Activated CD8-positive, alpha-beta memory T cell treated with anti-CD3 and anti-CD28 coated beads, Interleukin-2, amount 10 ng/mL, durations not matched to agents 7 days and 5 days (primary cell): Measurements from ENCODE around the gene POTEM. TPM values are rescaled to one million over a fixed set of nuclear protein-coding genes. Genes with fewer than 3 reads are reported as not detected.
A peak's percentile ranks its signal among the peaks of the same experiment; 100 is the strongest.
"Not testable (repeated sequence)": the region's sequence is repeated elsewhere in the genome, so short reads cannot be mapped to it uniquely, and the experiment has no call there.

Experiments
- ATAC-seq: fragments of 150-1000 bp; cut with Tn5 transposase; one replicate; pipeline ENCODE4 v1.10.0; 2021; ENCODE audit warnings: moderate library complexity
- CTCF ChIA-PET: fragments of 350-600 bp; sonication (Branson Sonifier 250); formaldehyde crosslinking; loops from one replicate; lab custom pipeline; 2021; ENCODE audit warnings: antibody characterized with exemption; lab: Charles Lee
- DNase-seq: peaks from one replicate; pipeline ENCODE4 v3.0.0-alpha.2; 2020
- H3K27ac Mint-ChIP-seq: one replicate; pipeline ENCODE4 v1.8.0; 2021; ENCODE audit warnings: mild to moderate bottlenecking, mixed read lengths
- H3K27me3 Mint-ChIP-seq: one replicate; pipeline ENCODE4 v1.8.0; 2021; ENCODE audit warnings: mixed read lengths
- H3K36me3 Mint-ChIP-seq: one replicate; pipeline ENCODE4 v1.8.0; 2021; ENCODE audit warnings: mild to moderate bottlenecking, mixed read lengths
- H3K4me1 Mint-ChIP-seq: one replicate; pipeline ENCODE4 v1.8.0; 2021; ENCODE audit warnings: mixed read lengths
- H3K4me3 Mint-ChIP-seq: one replicate; pipeline ENCODE4 v1.8.0; 2021; ENCODE audit warnings: mild to moderate bottlenecking, moderate library complexity, mixed read lengths
- H3K9me3 Mint-ChIP-seq: one replicate; pipeline ENCODE4 v1.8.0; 2022; ENCODE audit warnings: low read depth, mixed read lengths
- total RNA-seq, 2 experiments: library from RNA; stranded (reverse); gene quantifications; one replicate each; pipeline ENCODE4 v1.2.3, GENCODE V29; 2021

Gene POTEM
- total RNA-seq = not detected

DNA sequence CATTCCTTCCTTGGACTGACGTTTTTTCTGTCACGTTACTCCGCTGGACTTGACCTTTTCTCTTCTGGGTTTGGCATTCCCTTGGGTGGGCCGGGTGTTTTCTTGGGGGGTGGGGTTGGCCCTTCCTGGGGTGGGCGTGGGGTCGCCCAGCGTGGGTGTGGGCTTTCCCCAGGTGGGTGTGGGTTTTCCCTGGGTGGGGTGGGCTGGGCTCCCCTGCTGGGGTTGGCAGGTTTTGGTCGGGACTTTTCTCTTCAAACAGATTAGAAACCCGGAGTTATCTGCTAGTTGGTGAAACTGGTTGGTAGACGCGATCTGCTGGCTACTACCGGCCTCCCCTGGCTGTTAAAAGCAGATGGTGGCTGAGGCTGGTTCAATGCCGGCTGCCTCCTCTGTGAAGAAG lies at the start of gene POTEM:
Gene POTEM (plus strand): TSS at position 301 of the 400 bp plus-strand sequence. CDS start 52 bp downstream, at position 353.
- H3K4me3 Mint-ChIP-seq, ATAC-seq, CTCF ChIA-PET, H3K4me1 Mint-ChIP-seq, H3K9me3 Mint-ChIP-seq, H3K27me3 Mint-ChIP-seq, H3K36me3 Mint-ChIP-seq, DNase-seq, H3K27ac Mint-ChIP-seq: not testable (repeated sequence)

DNA sequence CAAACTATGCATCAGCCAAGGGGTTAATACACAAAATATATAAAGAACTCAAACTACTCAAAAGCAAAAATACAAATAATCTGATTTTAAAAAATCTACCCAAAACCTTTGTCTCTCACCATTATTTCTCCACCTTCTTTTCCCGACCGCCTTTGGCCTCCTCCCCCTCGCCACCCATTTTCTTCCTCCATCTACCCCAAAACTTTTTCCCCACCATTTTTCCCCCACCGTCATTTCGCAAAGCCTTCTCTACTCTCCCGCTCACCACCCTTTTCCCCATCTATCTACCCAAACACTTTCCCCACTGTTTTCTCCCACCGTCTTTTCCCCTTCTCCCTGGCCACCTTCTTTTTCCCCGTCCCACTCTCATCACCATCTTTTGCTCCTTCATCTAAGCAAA lies 48.9 kb upstream of the POTEM start:
- H3K27me3 Mint-ChIP-seq, CTCF ChIA-PET, H3K4me3 Mint-ChIP-seq, H3K36me3 Mint-ChIP-seq, H3K27ac Mint-ChIP-seq, ATAC-seq, DNase-seq, H3K9me3 Mint-ChIP-seq, H3K4me1 Mint-ChIP-seq: not testable (repeated sequence)

DNA sequence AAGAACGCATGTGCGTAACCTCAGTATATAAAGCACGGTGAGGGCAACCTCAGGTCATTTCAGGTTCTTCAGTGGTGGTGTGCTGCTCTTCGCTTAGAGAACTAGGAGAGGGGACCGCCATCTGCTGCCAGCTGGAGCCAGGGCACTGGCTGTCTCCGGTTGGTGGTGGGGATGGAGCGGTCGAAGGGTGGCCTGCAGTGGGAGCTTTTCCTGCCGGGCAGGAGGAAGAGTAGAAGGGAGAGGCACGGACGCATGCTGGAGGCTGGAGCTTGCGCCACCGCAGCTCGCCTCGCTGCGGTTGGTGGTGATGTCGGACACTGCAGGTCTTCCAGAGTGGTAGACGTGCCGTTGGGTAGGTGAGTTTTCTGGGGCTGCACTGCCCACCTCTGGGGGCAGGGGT lies 47.2 kb upstream of the POTEM start:
- H3K27me3 Mint-ChIP-seq, H3K9me3 Mint-ChIP-seq, H3K4me3 Mint-ChIP-seq, CTCF ChIA-PET, H3K4me1 Mint-ChIP-seq, DNase-seq, ATAC-seq, H3K27ac Mint-ChIP-seq, H3K36me3 Mint-ChIP-seq: not testable (repeated sequence)

DNA sequence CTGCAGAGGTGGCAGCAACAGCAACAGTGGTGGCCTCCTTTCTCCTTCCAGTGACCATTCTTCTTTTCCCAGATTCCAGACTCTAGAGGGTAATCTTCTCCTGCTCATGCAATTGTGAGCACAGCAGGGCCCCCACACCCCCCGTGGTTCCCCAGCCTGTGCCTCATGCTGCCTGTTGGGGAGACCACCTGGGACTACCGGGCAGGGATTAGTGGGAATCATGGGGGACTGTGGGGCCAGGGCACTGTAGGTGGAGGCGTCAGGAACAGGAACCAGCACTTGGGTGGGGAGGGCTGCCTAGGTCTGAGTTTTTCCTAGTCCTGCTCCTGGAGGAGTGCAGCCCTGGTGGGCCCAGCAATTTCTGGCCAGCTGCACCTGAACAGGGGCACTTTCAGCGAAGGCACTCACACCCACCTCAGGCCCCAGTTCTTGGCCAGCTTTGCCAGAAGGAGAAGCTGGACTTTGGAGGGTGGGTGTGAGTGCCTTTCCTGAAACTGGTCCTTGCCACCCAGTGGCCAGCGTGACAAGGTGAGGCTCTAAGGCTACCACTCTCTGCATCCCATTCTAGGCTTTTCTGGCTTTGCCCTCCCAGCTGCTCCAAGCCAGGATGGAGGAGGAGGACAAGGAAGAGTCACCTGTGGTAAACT lies 46.1 kb upstream of the POTEM start:
- H3K27ac Mint-ChIP-seq, ATAC-seq, H3K4me3 Mint-ChIP-seq, H3K4me1 Mint-ChIP-seq, CTCF ChIA-PET, H3K36me3 Mint-ChIP-seq, DNase-seq, H3K27me3 Mint-ChIP-seq, H3K9me3 Mint-ChIP-seq: not testable (repeated sequence)

DNA sequence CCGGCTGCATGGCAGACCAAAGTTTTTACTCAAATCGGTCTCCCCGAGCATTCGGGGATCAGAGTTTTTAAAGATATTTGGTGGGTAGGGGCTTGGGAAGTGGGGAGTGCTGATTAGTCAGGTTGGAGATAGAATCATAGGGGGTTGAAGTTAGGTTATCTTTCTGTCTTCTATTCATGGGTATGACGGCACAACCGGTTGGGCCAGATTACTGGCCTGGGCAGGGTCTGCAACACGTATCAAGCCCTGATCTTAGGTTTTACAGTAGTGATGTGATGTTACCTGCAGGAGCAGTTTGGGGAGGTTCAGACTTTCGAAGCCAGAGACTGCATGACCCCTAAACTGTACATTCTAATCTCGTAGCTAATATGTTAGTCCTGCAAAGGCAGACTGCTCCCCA lies 30.4 kb upstream of the POTEM start:
- H3K4me3 Mint-ChIP-seq, H3K4me1 Mint-ChIP-seq, H3K9me3 Mint-ChIP-seq, H3K27me3 Mint-ChIP-seq, H3K36me3 Mint-ChIP-seq, ATAC-seq, H3K27ac Mint-ChIP-seq, DNase-seq, CTCF ChIA-PET: not testable (repeated sequence)

DNA sequence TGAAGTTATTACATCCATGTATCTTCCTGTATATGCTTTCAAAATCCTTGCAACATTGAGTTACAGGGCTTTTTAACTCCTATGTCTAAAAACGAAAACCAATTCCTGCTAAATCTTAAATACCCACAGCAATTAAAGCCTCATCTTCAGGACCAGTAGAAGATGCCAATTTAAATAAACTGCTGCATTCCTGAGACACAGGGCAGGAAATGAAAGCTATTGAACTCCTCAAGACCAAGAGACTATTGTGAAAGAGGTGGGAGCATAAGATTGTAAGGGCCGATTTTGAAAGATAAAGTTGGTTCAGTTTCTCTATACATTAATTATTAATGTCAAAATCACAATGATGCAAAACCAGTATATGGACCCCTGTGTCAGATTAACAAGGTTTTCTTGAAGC lies 28.5 kb upstream of the POTEM start:
- H3K4me3 Mint-ChIP-seq, H3K4me1 Mint-ChIP-seq, H3K36me3 Mint-ChIP-seq, H3K27ac Mint-ChIP-seq, ATAC-seq, H3K9me3 Mint-ChIP-seq, CTCF ChIA-PET, DNase-seq, H3K27me3 Mint-ChIP-seq: not testable (repeated sequence)

DNA sequence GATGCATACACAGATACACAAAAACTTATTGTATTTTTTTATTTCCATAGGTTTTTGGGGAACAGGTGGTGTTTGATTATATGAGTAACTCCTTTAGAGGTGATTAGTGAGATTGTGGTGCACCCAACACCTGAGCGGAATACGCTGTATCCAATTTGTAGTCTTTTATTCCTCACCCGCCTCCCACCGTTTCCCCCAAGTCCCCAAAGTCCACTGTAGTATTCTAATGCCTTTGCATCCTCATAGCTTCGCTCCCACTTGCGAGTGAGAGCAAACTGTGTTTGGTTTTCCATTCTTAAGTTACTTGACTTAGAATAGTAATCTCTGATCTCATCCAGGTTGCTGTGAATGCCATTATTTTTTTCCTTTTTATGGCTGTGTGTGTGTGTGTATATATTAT lies 17.3 kb upstream of the POTEM start:
- H3K36me3 Mint-ChIP-seq, H3K27ac Mint-ChIP-seq, H3K9me3 Mint-ChIP-seq, H3K4me3 Mint-ChIP-seq, ATAC-seq, H3K27me3 Mint-ChIP-seq, H3K4me1 Mint-ChIP-seq, CTCF ChIA-PET: not testable (repeated sequence)
- DNase-seq = peak; percentile 40

DNA sequence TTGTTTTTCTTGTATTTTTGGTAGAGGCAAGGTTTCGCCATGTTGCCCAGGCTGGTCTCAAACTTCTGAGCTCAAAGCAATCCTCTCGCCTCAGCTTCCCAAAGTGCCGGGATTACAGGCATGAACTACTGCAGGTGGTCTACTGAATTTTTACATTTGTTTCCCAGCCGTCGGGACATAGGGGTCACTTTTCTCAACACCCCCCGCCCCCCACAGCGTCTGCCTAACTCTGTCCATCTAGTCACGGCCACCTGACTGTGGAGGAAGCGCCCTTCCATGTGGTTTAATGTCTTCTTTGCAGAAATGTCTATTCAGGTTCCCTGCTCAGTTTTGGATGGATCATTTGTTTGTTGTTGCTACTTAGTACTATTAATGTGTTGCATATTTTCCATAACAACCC lies 14.1 kb upstream of the POTEM start:
- H3K27me3 Mint-ChIP-seq, H3K4me1 Mint-ChIP-seq, ATAC-seq, H3K36me3 Mint-ChIP-seq, H3K27ac Mint-ChIP-seq, H3K4me3 Mint-ChIP-seq, H3K9me3 Mint-ChIP-seq, CTCF ChIA-PET: not testable (repeated sequence)
- peak; percentile 36 for DNase-seq

DNA sequence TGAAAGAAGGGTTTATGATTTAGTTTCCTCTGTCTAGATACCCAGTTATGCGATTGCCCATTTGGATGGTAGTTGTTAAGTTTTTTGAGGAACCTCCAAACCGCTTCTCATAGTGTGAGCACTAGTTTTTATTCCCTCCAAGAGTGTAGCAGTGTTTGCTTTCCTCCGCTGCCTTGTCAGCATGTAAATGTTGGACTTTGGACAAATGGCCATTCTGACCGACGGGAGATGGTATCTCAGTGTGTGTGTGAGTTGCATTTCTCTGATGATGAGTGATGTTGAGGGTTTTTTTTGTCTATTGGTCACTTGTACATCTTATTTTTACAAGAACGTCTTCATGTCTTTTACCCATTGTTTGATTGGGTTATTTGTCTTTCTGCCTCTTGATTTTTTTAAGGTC lies 11.4 kb upstream of the POTEM start:
- H3K36me3 Mint-ChIP-seq, H3K9me3 Mint-ChIP-seq, DNase-seq, H3K27me3 Mint-ChIP-seq, ATAC-seq, H3K4me3 Mint-ChIP-seq, H3K4me1 Mint-ChIP-seq, H3K27ac Mint-ChIP-seq, CTCF ChIA-PET: not testable (repeated sequence)

DNA sequence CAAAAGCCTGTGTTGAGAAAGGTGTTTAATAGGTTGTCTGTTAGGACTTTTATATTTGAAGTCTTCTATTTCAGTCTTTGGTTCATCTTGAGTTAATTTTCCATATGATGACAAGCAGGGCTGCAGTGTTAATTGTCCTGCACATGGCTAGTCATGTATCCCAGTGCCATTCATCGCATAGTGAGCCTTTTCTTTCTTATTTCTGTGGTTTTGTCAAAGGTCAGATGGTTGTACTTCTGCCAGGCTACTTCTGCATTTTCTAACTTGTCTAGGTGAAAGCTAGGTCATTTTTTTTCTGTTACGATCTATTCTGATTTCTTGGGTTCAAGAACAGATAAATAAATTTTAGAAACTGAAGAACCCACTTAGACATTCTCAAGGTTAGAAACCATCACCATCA lies 5.7 kb upstream of the POTEM start:
- H3K27ac Mint-ChIP-seq, H3K4me3 Mint-ChIP-seq, H3K36me3 Mint-ChIP-seq, DNase-seq, H3K27me3 Mint-ChIP-seq, H3K9me3 Mint-ChIP-seq, H3K4me1 Mint-ChIP-seq, ATAC-seq, CTCF ChIA-PET: not testable (repeated sequence)

DNA sequence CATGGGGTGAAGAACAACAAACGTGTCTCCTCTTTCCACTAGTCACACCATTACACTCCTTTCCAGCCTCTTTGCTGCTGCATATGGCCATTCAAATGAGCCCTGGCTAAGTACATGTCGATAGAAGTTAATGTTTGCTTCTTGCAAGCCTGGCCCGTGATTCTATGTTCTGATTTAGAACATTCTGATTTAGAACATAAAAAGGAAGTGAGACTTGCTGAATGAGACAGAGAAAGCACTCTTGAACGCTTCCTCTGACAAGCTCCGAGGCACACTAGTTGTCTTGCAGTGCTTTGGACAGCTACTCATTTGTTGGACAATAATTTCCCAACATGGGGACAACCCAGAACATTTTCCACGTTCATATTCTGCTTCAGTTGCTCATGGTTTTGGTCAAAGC lies 5.1 kb upstream of the POTEM start:
- CTCF ChIA-PET, ATAC-seq, H3K36me3 Mint-ChIP-seq, H3K9me3 Mint-ChIP-seq, H3K4me3 Mint-ChIP-seq, H3K4me1 Mint-ChIP-seq, DNase-seq, H3K27me3 Mint-ChIP-seq, H3K27ac Mint-ChIP-seq: not testable (repeated sequence)

DNA sequence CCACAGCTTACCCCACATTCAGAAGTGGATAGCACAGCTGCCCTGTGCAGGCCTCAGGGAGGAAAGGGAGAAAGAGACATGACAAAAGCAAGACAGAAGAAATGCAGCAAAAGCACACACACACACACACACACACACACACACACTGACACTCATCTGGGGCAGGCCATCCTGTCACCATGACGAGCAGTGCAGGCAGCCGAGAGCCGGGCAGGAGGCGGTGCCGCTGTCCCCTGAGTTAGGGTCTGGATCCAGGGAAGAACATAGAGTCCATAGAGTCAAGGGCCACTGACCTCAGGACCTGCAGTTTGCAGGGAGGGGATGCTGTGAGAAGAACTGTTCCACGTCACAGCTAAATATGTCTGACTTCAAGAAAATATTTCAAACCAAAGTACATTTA lies 4.0 kb upstream of the POTEM start:
- H3K36me3 Mint-ChIP-seq, H3K27me3 Mint-ChIP-seq, CTCF ChIA-PET, ATAC-seq, H3K4me3 Mint-ChIP-seq, DNase-seq, H3K4me1 Mint-ChIP-seq, H3K27ac Mint-ChIP-seq, H3K9me3 Mint-ChIP-seq: not testable (repeated sequence)

DNA sequence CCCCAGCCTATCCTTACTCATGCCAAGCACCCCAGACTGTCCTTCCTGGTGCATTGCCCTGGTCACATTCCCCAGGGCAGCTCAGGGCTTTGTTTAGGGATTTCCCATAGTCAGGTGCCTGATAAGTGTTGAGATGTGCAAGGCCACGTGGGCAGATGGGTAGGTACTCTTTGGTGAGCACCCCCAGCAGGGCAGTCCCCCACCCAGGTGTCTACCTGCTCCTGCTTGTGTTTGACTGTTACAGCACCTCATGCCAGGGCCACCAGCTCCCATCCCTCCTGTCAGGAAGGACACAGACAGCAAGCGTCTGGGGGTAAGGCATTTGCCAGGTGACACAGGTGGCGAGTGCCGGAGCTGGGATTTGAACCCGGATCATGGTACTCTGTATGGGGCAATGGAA lies 2.4 kb upstream of the POTEM start:
- H3K4me3 Mint-ChIP-seq, CTCF ChIA-PET, H3K27ac Mint-ChIP-seq, ATAC-seq, H3K27me3 Mint-ChIP-seq, H3K4me1 Mint-ChIP-seq, H3K9me3 Mint-ChIP-seq, DNase-seq, H3K36me3 Mint-ChIP-seq: not testable (repeated sequence)

DNA sequence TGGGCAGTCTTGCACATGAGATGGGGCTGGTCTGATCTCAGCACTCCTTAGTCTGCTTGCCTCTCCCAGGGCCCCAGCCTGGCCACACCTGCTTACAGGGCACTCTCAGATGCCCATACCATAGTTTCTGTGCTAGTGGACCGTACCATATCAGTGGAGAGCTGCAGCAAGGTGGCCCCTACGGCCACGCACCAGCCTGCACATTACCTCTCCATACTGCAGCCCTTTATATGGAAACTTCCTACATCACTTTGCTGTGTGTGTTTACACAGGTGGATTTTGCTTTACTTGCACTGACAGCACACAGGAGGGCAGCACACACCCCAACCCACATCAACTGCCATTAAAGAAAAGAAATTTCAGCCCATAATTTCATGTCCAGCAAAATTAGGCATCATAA lies 35.3 kb downstream of the POTEM start:
- H3K4me3 Mint-ChIP-seq, ATAC-seq, H3K4me1 Mint-ChIP-seq, H3K27ac Mint-ChIP-seq, CTCF ChIA-PET, H3K9me3 Mint-ChIP-seq, DNase-seq, H3K27me3 Mint-ChIP-seq, H3K36me3 Mint-ChIP-seq: not testable (repeated sequence)

DNA sequence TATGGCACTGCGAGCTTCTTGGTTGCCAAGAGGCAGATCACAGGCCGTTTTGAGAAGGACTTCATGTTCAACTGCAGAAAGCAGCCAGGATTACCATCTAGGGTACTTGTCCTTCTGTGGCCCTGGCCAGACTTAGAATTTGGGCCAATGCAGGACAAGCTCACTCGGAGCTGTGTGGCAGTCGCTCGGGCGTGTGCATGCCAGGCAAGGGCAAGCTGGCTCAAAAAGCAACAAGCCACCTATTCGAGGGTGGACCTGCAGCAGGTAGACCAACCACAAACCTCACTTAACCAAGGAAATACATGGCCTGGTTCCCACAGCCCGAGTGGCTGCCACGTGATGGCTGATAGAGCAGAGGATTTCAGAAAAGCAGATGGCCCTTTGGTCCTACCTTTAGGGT lies 39.3 kb downstream of the POTEM start:
- H3K27ac Mint-ChIP-seq, ATAC-seq, DNase-seq, CTCF ChIA-PET, H3K9me3 Mint-ChIP-seq, H3K36me3 Mint-ChIP-seq, H3K4me3 Mint-ChIP-seq, H3K27me3 Mint-ChIP-seq, H3K4me1 Mint-ChIP-seq: not testable (repeated sequence)
